GM12875 (cell line): ENCODE data around the gene LCE3A.
"Not testable (repeated sequence)": the region's sequence is repeated elsewhere in the genome, so short reads cannot be mapped to it uniquely, and the experiment has no call there.

Experiments used
- H3K4me3 ChIP-seq: one replicate; pipeline ENCODE4 v1.5.1; 2011; ENCODE audit warnings: low read depth, low read length, control low read depth
- CTCF ChIP-seq: IDR thresholded peaks from 2 replicates; pipeline ENCODE4 v1.5.1; 2011; ENCODE audit warnings: low read depth, mild to moderate bottlenecking, control low read depth, inconsistent platforms, low read length, moderate library complexity, borderline replicate concordance; ENCODE audit not compliant: insufficient read depth

Gene LCE3A

GRCh38 chr1:152621993-152622392 lies 910 bp downstream of the LCE3A start:
- no peak for TF ChIP-seq CTCF
- no peak overlapping the region for H3K4me3 ChIP-seq

- TF ChIP-seq CTCF, result no peak
- no peak within 1 kb of the TSS for H3K4me3 ChIP-seq
These were observed 9.4 kb downstream of the LCE3A start, which contains the start of gene LCE3B for GRCh38 chr1:152613511-152613910. LCE3B (plus strand) TSS chr1:152613811; CDS start chr1:152613811, 0 bp downstream.

- no peak for TF ChIP-seq CTCF
- no peak within 1 kb of the TSS for H3K4me3 ChIP-seq
These were observed 23.0 kb downstream of the LCE3A start, which contains the start of gene LCE3C for GRCh38 chr1:152599934-152600333. LCE3C (plus strand) TSS chr1:152600234; CDS start chr1:152600732, 498 bp downstream.

- no peak for TF ChIP-seq CTCF
- H3K4me3 ChIP-seq, result no peak overlapping the region
These were observed 25.9 kb downstream of the LCE3A start for GRCh38 chr1:152596986-152597385.

GRCh38 chr1:152585586-152585985 lies 37.3 kb downstream of the LCE3A start:
- TF ChIP-seq CTCF, result peak; percentile 35; the same call in 1 of the 2 replicates

GRCh38 chr1:152582647-152583046 lies 40.3 kb downstream of the LCE3A start:
- no peak for TF ChIP-seq CTCF

More at GRCh38 chr1:152585586-152585985, 37.3 kb downstream of the LCE3A start:
- H3K4me3 ChIP-seq, result no peak overlapping the region

GRCh38 chr1:152580433-152580832 lies 42.5 kb downstream of the LCE3A start, which contains the start of gene LCE3D:
LCE3D (minus strand) TSS chr1:152580516; CDS start chr1:152579936, 580 bp downstream.
- no peak for TF ChIP-seq CTCF
- H3K4me3 ChIP-seq, result no peak within 1 kb of the TSS

More at GRCh38 chr1:152582647-152583046, 40.3 kb downstream of the LCE3A start:
- H3K4me3 ChIP-seq, result no peak overlapping the region

- H3K4me3 ChIP-seq, result not testable (repeated sequence)
These were observed 43.4 kb downstream of the LCE3A start for GRCh38 chr1:152579526-152579925.
